ENCODE data around the gene TCF7L1.

TCF7L1 gene

DNA sequence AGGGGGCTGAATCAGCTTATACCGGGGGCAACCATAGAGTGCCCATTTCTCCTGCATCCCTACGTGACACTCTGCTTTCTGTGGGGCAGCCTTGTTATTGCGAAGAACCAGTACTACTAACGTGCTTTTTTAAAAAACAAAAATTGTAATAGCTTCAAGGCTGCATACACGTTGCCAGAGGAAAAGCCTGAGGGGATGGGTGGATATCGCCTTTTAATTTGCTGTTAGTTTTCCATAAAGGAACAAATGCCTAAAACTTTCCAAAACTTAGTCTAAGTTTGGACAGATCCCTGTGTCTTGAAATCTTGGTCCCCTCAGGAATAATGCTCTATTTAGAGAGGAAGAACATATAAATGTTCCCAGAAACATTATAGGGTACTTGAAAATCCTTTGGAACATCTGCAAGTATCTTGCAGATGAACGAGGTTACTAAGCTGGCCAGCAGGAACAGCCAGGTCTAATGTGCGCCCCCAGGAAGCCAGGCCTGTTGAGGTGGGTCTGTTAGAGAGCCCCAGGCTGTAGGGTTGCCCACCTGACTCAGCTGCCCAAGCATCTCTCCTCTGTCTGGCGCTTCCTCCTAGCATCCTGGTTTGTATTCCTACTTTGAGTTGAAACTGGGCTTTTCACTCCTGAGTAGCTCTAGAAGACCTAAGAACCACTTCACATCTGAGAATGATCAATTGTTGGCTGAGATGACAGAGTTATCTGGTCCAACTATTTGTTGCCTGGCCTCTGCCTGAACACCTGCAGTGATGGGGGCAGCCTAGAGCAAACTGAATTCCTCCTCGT lies 97.7 kb downstream of the TCF7L1 start:
- no peak for DNase-seq (ENCODE audit: low spot score)

DNA sequence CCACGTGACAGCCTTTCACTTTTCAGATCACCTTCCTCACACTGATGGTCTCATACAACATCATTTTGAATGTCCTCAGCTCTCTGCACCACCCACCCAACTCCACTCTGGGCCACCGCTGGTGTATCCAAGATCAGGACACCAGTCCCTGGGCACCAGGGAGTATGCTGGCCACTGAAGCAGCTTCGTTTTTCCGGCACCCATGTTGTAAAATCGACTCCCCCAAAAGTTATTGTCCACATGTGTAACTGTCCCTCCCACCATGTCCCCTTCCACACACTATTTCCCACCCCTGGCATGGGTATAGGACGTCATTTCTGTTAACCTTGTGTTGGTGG lies 98.2 kb downstream of the TCF7L1 start:
- no peak for DNase-seq (ENCODE audit: low spot score)

DNA sequence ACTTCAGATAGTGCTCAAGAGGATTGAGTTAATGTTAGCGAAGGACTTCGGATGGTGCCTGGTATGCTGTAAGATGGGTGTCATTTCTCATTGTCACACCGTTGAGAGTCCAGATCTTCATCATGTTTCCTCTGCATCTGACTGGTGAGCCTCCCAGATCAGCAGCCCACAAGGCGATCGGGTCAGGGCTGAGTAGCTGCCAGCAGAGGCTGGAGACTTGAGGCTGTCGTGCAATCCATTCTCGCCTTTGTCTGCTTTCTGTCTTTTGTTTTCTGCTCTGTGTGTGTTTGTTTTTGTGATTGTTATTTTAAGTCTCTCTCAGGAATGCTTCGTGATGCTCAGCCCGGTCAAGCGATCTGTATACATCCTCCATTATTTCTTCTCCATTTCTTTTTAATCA lies 98.8 kb downstream of the TCF7L1 start:
- DNase-seq (ENCODE audit: low spot score): no peak

DNA sequence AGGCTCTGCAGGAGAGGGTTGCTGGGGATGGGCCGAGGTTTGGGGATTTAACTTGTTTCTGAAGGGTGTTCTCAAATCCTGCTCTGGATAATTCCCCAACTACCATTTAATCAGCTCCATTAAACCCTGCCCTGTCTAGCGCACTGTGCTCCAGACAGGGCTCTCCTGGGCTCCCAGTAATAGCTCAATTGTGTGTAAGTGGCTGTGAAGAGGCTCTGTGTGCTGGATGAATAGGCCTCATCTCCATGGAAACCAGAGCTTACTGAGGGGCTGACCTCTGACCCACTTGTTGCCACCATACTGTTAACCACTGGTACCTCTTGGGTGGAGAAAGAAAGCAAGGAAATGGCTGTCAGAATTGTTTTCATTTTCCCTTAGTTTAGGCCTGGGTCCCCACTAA lies 101.7 kb downstream of the TCF7L1 start:
- DNase-seq (ENCODE audit: low spot score): no peak

DNA sequence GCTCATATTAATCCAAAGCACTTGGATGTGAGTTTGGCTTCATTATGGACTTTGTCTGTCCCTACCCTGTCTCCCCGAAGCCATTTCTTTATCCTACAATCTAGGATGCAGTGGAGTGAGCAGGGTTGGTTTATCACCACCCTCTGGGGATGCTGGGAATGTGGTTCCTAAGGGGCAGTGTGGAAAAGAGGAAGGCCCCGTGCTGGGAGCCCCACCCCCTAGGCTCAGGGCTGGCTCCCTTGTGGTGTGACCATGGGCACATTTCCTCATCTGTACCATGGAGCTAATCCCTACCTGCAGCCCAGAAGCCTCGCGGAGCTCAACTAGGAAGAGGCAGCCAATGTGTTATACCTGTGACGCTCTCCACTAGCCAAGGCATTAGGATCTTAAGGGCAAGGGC lies 102.1 kb downstream of the TCF7L1 start:
- no peak for DNase-seq (ENCODE audit: low spot score)

DNA sequence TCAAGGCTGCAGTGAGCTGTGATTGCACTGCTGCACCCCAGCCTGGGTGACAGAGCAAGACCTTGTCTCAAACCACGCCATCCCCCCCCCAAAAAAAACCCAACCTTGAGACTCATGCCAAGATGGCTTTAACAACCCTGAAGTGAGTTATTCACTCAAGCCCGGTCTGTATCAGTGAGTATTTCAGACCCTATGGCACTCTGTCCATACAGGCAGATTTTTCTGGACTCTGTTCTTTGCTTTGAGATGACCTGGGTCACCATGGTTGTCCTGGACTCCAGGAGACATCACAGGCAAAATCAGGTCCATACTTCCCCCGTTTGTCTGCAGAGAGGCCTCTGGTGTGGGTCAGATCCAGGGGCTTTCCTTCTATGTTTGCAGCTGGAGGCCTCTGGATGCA lies 102.9 kb downstream of the TCF7L1 start:
- DNase-seq (ENCODE audit: low spot score): no peak

DNA sequence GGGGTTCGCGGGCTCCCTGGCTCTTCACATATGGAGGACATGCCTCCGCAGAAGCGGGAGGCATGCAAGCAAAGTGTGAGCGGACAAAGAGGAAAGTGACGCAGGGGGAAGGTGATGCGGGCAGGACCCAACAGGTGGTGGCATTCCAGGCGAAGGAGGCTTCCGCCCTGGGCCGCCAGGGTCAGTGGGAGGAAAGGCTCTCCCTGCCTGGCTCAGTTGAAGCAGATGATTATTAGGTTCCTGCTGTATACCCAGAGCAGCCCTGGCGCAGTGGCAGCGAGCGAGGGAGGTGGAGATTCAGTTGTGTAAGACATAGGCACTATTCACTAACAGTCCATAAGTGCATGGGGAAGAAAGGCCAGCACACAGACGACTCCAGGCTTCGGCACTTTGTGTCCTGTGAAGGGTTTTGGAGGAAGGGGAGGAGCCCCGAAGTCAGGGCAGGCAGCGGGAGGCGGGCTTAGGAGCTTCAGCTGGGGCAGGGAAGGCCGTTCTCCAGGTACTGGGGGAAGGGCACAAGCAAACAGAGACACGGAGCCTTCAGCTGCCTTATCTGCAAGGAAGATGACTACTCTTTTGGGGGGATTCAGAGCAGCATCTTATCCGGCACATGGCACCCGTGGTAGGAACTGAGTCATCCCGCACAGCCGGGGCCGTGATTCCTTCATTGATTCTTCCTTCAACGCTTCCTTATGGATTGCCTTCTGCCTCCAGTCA lies 104.8 kb downstream of the TCF7L1 start:
- DNase-seq (ENCODE audit: low spot score): no peak

DNA sequence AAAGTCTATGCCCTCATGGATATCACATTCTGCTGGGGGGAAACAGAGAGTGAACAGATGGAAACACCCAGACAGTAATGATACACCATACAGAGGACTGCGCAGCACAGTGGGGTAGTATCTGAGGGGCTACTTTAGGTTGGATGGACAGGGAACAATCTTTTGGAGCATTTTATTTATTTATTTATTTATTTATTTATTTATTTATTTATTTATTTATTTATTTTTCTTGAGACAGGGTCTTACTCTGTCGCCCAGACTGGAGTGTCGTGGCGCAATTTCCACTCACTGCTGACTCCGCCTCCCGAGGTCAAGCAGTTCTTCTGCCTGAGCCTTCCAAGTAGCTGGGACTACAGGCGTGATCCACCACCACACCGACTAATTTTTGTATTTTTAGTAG lies 105.4 kb downstream of the TCF7L1 start:
- no peak for DNase-seq (ENCODE audit: low spot score)

DNA sequence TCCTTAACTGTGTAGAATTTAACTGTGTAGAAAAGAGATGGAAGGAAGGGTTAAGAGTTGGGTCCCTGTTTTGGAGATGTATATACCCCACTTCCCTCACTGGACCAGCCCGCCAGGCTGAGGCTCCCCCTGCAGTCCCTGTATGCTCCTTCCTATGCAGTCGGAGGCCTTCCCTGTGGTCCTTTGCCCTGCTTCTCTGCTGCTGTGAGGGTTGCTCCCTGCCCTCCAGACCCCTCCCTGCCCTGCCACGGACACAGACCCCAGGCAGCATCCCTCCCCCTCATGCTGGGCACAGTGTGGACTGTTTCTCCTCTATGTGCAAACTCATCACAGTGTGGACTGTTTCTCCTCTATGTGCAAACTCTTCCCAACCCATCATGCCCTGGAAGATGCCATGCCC lies 105.9 kb downstream of the TCF7L1 start:
- DNase-seq (ENCODE audit: low spot score): no peak

DNA sequence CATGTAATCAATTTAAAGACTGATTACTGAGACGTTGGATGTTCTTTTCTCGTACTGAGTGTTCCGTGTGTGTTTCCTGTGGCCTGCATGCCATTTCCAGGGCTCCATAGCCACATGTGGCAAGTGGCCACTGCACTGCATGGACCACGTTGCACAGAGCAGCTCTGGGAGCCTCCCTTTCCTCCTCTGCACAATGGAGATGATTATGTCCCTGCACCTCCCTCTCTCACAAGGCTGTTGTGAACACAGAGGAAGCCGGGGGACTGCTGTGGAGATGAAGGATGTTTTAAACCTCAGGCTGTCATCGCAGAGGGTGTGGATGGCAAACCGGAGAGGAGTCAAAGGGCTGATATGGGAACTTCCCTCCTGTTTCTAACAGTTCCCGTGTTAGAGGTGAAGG lies 106.9 kb downstream of the TCF7L1 start:
- no peak for DNase-seq (ENCODE audit: low spot score)

DNA sequence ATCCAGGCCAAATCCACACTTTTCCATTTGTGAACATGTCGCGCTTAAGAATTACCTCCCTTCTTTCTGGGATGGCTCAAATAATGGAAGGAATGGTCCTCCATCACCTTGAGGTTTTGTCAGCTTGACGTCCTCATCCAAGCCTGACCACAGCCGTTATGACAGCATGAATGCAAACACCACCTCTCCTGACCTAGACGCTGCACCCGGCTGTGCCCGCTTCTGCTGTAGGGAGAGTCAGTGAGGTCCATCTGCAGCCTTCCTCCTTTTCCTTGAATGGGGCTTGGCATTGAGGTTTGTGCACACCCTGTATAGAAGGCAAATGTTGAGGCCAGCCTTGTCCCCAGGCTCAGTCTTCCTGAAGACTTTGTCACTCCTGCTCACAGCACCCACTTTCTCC lies 109.1 kb downstream of the TCF7L1 start:
- no peak for DNase-seq (ENCODE audit: low spot score)

DNA sequence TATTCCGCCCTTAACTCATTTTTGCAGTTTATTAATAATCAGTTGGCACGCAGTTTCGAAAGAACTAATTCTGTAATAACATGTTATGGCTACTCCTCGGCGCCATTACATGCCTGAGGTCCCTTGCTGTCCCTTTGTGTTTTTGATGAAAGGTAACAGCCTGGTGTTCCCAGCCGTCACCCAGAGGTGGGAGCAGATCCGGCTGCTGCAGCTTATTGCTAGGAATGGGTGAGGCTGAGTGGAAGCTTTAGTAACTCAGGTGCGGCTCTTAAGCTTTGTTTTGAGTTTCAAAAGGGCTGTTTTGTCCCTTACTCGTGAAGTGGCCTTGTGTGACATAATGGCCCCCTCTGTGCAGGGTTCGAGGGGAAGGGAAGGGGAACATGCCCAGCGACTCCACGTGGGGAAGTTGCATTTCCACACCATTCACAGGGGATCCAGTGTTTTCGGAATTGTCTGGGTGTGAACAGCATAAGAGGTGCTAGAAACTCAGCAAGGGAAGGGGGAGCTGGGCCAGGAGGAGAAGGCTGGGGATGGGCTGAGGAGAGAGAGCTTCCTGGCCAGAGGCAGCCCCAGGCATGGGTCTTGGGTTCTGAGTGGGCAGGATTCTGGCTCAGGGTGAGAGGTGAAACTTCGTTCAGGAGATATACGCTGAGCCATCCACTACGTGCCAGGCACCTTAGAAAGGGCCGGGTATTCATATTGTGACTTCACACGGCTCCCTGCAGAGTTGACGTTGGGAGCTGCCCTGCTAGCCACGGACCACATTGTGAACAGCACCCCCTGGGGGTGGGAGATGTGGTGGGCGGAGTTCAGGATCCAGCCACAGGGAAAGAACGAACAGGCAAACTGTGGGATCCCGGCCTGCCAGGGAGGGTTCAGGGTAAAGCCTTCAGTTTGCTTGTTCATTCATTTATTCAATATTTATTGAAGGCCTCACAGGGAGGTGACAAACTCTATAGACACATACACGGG lies 110.2 kb downstream of the TCF7L1 start:
- DNase-seq (ENCODE audit: low spot score): peak; percentile 90

DNA sequence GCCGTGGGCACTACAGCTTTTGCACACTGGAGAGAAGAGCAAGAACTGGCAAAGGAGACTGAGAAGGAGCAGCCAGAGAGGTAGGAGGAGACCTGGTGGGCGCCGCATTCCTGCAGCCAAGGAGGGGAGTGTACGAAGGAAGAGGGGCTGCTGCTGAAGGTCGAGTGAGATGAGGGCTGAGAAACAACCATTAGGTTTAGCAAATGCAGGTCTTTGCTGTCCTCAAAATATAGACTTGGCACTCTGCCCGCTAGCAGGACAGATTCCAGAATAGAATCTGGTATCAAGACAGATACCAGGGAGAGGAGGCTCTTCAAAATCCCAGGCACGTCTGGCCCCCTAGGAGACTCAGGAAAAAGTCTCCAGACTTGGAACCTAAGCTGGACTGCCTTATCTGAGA lies 111.6 kb downstream of the TCF7L1 start:
- no peak for DNase-seq (ENCODE audit: low spot score)

DNA sequence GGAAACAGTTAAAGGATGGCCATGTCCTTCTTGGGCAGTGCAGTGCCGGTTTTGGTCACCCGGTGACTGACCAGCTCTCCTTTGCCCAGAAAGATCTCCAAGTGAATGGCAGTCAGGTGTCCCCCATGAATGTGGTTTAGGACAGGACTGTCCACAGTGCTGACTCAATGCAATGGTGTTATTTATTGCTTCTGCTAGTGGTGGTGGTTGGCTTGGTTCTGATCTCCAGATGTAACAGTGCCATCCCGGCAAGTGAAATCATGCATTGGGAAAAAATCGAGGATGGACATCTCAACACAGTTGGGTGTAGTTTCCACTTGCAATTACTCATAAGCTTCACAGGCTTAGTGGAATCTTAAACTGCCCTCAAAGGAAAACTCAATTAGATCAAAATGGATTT lies 112.7 kb downstream of the TCF7L1 start:
- DNase-seq (ENCODE audit: low spot score): no peak

DNA sequence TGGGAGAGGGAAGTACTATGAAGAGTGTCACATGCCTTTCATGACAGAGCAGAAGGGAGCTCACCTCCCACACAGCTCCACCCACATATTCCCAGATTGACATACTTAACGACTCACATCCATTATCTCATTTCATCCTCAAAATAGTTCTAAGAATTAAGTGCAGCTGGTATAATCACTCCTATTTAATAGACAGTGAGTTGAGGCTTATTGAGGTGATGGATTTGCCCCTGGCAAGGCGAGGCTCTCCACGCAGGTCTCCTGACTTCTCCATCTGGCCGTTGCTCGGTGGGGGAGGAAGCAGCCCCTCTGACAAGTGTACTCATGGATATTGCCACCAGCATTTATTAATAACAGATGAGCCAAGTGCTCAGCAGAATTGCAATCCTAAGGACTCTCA lies 113.2 kb downstream of the TCF7L1 start:
- DNase-seq (ENCODE audit: low spot score): no peak

DNA sequence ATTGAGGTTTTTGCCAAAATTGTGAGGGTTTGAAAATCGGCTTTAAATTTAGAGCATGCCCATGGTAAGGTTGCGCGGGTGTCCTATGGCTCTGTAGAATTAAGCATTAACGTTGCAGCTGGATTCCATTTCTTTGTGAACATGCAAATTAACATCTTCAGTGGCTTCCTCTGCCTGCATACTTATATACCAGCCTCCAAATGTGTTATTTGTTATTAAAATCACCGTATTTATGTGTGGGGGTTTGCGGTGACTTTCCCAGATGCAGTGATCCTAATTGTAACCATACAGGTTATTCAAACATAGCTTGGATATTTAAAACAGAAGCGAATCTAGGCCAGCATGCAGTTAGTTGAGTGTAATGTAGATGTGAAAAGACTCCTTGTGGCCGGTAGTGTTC lies 114.4 kb downstream of the TCF7L1 start:
- DNase-seq (ENCODE audit: low spot score): no peak

DNA sequence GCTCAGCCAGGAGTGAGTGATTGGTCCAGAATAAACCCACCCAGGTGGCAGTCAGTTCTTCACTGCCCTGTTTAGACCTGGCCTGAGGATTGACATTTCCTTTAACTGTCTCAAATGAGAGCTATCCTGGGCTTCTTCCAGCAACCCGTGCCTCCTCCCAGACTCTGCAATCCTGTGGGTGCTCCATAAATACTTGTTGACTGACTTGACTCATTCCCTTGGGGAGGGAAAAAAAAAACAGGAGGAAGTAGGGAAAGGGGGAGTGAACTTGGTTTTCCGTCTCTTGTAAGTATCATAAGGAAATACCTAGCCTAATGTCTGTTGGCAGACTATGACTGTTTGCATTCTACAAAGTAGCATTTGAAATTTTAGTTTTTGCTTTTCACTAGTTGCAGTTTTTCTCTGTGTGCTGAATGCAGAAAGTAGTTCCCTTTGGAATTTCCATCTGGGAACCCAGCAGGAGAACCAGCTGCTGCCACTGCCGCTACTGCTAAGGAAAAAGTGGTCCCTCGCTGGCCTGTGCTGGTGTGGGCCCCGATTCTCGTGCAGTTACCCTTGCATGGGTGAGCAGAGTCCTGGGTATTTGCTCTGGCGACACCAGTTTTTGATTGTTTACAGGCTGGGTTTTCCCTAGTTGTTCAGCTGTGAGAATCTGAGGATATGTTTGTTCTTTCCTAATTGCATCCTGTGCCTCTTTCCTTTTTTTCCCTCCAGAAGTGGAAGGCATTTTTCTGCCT lies 115.7 kb downstream of the TCF7L1 start:
- no peak for DNase-seq (ENCODE audit: low spot score)

DNA sequence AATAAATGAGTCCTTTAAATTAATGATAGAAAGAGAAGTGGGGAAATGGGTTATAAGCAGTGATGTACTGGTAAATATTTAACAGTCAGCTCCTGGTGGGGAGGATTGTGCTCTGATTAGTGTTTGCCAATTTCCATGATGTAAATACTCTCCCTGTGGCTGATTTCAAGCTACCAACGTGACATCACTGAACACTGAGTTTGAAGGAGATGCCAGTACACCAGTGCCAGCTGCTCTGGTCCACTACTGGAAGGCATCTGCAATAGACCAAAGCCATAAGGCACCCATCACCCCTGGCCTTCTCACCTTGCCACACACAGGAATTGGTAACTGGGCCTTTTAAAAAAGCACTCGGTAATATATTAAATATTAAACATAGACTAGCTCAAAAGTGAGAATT lies 116.9 kb downstream of the TCF7L1 start:
- DNase-seq (ENCODE audit: low spot score): no peak

DNA sequence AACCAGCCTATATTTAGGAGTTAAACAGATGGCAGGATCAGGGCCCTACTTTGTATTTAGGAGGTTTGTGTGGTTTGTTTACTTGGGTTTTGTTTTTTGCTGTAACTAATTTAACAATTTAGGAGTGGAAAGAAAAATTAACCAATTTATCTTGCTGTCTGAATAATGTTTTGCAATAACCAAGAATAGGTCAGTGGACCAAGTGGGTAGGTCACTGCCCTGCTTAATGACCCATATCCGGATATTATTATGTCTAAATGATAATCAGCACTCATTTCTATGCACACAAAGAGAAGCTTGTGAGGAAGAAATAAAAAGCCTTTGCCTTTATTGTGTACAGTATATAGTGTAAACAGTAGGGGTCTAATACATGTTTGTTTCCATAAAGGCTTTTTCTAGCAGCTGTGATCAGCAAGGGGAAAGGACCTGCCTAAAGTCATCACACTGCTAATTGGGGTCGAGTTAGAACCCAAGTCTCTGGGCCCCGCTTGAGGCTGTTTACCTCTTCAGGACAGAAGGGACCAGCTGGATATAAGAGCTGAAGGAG lies 118.0 kb downstream of the TCF7L1 start:
- DNase-seq (ENCODE audit: low spot score): no peak

DNA sequence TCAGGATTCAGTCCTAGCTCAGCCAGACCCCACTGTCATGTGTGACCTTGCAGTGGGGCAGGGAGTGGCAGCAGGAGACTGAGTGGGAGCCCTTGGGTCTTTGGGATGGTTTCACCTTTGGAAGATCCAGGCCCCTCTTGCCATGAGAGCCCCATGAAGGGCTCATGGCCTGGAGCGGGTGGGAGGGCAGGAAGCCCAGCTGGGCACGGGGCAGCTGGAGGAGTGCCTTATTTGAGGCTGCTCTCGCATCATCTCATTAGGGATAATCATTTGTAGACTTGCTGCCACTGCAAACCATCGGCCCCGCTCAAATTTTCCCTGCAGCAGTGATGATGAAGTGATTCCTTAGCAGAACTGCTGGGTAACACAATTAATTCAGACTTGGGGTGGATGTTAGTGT lies 120.7 kb downstream of the TCF7L1 start:
- DNase-seq (ENCODE audit: low spot score): no peak

DNA sequence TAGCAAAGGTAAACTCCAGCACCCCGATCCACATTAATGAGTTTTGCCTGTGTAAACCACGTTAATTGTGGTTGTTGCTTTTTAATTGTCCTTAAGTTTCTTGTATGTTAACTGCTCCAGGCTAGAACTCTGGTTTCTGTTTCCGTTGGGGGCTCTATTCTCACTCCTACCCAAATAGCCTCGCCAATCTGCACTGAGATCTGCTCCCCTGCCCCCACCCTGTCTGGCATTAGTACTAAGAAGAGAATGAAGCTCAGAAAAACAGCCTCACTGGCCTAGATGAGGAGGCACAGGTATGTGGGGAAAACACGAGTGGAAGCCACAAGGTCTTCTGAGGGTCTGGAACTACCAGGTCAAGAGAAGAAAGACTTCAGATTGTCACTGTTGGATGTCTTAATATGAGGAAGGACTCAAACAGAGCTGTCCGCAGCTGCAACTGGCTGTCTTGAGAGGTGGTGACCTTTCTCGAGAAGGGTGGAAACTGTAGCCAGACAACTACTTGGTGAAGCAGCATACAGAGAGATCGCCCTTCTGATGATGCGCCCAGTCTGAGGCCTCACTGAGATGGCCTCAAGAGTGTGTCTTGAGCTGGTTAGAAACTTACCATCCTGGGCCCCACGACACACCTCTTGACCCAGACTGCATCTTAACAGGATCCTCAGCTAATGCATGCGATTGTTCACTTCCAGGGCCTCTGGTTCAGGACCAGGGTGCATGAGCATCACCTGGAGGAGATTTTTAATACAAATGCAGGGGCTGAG lies 121.5 kb downstream of the TCF7L1 start:
- DNase-seq (ENCODE audit: low spot score): no peak

Data from HuH-7 (cell line).